ENCODE measurements around the gene PTPRN. TPM values are rescaled to one million over a fixed set of nuclear protein-coding genes. Genes with fewer than 3 reads are reported as not detected.

The PTPRN gene
- total RNA-seq, 1 experiment from 2014 or later, result 6.5 TPM

GRCh38 chr2:219325657-219326315 is 16.6 kb upstream of the PTPRN start:
- no peak for TF ChIP-seq CTCF (conservative IDR thresholded peaks at IDR 0.05)
- Histone ChIP-seq H3K27ac (ENCODE audit: insufficient read length, low read depth, low read length) (no peak overlapping the region), H3K23ac (ENCODE audit: insufficient read length, low read depth, low read length) (no peak overlapping the region), H3K14ac (ENCODE audit: insufficient read depth, low read length) (no peak overlapping the region), H2BK5ac (ENCODE audit: insufficient read length, low read length) (no peak overlapping the region), H2AFZ (ENCODE audit: low read length) (no peak overlapping the region), H3K79me2 (ENCODE audit: insufficient read depth, low read length) (peaks cover 1% of the 10 kb centered on the region; the same call in 1 of the 2 replicates), H4K91ac (ENCODE audit: insufficient read length, low read depth, low read length) (no peak overlapping the region), H3K4me1 (ENCODE audit: insufficient read depth, low read length) (no peaks in the 10 kb centered on the region), H3K18ac (ENCODE audit: insufficient read length, low read depth, low read length) (no peak overlapping the region), H3K9ac (ENCODE audit: extremely low read depth, insufficient read length, low read length) (no peak overlapping the region), H2BK12ac (ENCODE audit: insufficient read length, low read depth, low read length) (no peak overlapping the region), H3K27me3 (ENCODE audit: insufficient read depth, low read length) (peaks cover 7% of the 10 kb centered on the region; the same call in 1 of the 2 replicates), H3K4ac (ENCODE audit: low read depth, low read length) (no peak overlapping the region), H2AK5ac (ENCODE audit: insufficient read length, low read length) (no peak overlapping the region), H3T11ph (ENCODE audit: low read length) (no peak overlapping the region), H2BK120ac (ENCODE audit: low read depth, low read length, poor library complexity, severe bottlenecking) (no peak overlapping the region), H2BK20ac (ENCODE audit: low read depth, low read length, poor library complexity, severe bottlenecking) (no peak overlapping the region), H4K8ac (replicated peaks; ENCODE audit: insufficient read length, low read depth, low read length) (no peak overlapping the region), H3K79me1 (ENCODE audit: insufficient read depth, low read depth, low read length, poor library complexity, severe bottlenecking) (no peaks in the 10 kb centered on the region), H3K23me2 (ENCODE audit: insufficient read length, low read depth, low read length, poor library complexity, severe bottlenecking) (no peaks in the 10 kb centered on the region), H3K56ac (ENCODE audit: insufficient read length, low read depth, low read length) (no peak overlapping the region), H4K20me1 (ENCODE audit: control insufficient read depth, insufficient read depth, insufficient read length) (no peaks in the 10 kb centered on the region), H3K4me2 (ENCODE audit: insufficient read depth, insufficient read length, low read length) (no peak overlapping the region), H2BK15ac (ENCODE audit: low read depth, low read length) (no peak overlapping the region), H4K5ac (ENCODE audit: insufficient read length, low read depth, low read length) (no peak overlapping the region), H3K9me3 (ENCODE audit: control insufficient read depth, low read depth, low read length) (no peaks in the 10 kb centered on the region)
- Mint-ChIP-seq H3K36me3 (ENCODE audit: insufficient read depth in 1 of 3, low read depth in 3 of 3) (no peaks in the 10 kb centered on the region), H3K4me1 (no peaks in the 10 kb centered on the region), H3K27me3 (ENCODE audit: low read depth) (peaks cover 88% of the 10 kb centered on the region), H3K27ac (no peak overlapping the region; a peak in 1 of 7 replicates), H3K9me3 (no peaks in the 10 kb centered on the region; a peak in 1 of 5 replicates), H3K4me3 (no peak overlapping the region)
- whole genome bisulfite sequencing (ENCODE audit: extremely low coverage, insufficient read length, low lambda C conversion rate), result no CpG with 5 or more reads among the region's 9 CpGs
- no peak for DNase-seq

Measured in H9 (cell line).